Renal cortical epithelial cell (primary cell): ENCODE data around the gene SEMA5B. TPM values are rescaled to one million over a fixed set of nuclear protein-coding genes. Genes with fewer than 3 reads are reported as not detected.

Source experiments
- DNase-seq: peaks from one replicate; pipeline ENCODE4 v3.0.0-alpha.2; 2011; ENCODE audit warnings: low read depth
- total RNA-seq: library from RNA; depleted of rRNA; stranded (reverse); fragments of >200 nt; gene quantifications from 2 replicates; pipeline ENCODE4 v1.2.3, GENCODE V29; 2014

Gene SEMA5B
- total RNA-seq, 1 donor from 2014 or later = 3.6 TPM

DNA sequence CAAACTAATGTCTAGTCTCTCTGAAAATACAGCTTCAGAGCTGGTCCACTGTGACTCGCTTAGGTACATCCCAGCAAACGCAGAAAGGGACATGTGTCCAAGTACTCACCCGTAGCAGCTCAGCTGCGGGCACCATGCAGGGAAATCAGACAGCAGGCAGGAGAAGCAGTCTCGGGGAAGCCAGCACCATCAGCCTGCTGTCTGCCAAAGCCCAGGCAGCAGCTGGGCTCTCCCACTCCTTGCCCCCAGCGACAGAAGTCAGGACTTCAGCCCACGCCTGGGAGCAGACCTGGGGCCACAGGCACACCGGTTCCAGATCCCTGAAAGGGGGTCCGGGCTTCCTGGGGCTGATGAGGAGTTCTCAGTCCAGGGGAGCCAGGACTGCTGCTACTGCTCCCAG, 34.9 kb downstream of the SEMA5B start:
- DNase-seq = no peak

DNA sequence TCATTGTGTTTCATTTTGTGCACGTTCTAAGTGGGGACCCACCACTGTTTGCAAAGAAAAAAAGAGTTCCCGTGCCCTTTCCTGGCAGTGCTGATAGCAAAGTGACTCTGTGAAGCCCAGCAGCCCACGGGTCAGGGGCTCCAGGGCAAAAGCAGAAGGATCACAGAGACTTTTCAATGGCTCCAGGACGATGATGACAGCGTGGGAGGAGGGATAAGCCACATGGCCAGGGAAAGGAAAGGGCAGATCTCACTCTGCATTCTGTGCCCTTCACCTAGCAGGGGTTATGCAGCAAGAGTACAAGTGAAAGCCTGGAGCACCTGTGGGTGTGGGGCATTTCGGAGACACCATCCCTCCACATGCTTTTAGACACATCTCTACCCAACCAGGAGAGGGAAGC, 35.4 kb downstream of the SEMA5B start:
- DNase-seq = no peak

DNA sequence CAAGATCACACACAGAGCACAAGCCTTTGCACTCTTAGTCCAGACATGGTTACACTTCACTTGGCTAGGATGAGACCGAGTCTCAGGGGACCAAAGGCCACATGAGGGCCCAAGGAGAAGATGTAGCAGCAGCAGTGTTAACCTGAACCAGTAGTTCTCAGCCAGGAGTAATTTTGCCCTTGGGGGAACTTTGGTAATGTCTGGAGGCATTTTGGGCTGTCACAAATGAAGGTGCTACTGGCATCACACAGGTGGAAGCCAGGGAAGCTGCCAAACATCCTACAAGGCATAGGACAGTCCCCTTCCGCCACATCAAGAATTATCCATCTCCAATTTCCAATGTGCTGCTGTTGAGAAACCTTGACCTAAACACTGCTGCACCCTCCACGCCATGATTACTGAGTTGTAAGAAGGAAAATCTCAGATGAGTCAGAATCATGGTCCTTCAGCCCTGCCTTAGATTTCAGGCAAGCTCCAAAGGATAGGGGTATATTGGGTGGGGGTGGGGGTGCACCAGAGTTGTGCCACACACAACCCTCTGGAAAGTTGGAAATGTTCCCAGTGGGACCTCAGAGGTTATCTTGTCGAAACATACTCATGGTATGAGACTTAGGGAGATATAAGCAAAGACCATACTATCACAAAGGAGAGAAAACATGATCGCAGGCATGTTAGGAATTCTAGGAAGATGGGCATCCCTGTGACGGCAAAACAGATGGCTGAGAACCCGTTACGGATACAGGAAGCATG, 36.2 kb downstream of the SEMA5B start:
- no peak for DNase-seq

DNA sequence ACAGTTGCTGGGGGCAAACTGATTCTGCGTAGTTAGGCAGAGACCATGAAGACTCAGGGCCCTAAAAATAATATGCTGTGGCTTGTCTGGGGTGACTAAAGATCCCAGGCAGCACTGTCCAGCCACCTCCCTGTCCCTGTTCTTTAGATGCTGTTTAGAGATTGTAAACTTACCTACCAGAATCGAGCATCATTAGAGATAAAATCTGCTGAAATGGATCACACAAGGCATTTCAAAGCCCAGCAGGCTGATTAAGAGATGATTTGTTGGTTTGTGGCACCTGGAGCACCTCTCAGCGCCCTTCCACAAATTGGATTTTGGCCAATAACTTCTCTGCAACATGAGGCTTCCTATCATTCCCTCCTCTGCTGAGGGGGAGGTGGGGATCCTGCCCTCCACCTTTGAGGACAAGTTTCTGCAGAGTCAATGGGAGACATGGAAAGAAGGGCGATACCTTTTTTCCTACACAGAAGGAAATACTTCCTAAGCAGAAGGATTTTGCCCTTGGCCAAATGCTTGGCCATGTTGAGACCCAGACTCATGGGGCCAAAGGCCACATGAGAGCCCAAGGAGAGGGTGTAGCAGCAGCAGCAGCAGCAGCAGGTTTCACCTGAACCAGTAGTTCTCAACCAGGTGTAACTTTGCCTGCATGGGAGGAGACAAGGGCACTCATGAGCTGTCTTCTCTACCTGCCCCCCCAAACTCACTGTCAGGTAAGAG, 37.5 kb downstream of the SEMA5B start:
- DNase-seq = no peak

DNA sequence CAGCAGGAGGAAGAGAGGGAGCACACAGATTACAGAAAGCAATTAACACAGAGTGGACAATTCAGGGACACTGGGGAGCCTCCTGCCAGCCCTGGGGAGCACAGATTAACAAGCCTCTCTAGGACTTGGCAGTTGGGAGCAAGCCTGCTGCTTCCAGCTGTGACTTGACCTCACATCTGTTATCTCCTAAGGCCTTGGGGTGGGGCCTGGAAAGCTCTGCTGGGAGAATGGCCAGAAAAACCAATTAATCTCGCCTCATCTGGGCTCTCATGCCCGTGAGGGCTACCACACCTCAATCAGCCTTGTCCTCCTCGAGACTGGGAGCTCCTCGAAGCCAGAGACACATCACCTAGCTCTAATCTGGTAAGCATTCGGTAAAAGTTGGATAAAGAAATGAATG, 39.1 kb downstream of the SEMA5B start:
- DNase-seq = no peak

DNA sequence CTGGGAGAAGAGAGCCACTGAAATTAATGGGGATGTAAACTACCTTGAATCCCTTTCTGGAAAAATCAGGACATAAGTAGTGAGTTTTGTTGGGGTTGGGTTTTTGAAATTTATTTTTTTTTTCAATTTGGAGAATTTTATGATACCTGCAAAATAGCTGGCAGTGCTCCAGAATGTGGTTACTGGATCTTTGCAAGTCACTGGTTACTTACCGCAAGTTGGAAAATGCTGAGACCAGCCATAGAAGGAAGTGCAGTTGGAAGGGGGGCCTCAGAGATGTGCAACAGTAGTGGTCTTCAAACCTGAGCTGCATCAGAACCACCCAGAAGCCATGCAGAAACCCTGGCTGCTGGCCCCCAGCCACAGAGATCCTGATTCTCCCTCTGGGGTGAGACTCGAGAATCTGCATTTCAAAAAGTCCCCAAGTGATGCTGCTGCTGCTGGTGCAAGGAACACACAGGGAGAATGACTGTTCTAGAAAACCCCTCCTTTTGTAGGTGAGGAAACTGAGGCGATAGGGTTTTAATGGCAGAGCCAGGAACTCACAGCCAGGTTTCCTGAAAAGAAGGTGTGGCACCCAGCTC, 39.7 kb downstream of the SEMA5B start:
- DNase-seq = no peak

DNA sequence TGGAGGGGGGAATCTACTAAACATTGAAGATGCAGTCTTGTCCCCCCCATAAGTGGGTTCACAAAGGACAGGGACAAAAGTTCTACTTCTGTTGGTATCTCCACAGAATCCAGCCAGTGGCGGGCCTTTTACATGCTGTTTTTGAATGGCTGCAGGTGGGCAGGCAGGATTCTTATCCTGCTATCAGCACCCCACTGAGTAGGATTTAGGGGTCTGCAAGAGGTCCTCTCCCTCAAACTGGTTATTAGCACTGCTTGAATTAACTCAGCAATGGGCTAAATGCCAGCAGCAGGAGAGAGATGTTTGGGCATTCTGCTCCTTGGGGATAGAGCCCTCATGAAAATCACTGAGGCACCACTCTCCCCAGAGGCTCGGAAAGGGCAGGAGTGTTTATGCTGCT, 40.3 kb downstream of the SEMA5B start:
- DNase-seq = no peak

DNA sequence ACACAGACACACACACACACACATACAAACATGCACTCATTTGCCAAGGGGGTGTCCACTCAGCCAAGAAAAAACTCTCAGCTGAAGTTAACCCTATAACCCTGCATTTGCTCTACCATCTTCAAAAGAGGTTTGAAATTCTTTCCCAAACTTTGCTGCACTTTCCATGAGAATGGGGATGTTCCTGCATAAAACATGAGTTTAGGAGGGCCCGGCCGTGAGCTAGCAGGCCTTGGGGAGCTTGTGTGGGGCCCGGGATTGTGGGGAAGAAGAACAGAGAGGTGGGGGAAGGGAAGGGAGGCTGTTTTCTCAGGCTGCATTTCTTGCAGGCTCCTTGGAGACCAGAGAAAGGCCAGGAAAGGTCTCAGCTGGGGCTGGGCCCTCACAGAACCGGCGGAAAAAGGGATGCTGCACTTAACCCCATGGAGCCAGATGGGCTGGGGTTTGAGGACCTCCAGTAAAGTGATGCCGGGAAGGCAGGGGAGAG, 40.8 kb downstream of the SEMA5B start:
- no peak for DNase-seq

DNA sequence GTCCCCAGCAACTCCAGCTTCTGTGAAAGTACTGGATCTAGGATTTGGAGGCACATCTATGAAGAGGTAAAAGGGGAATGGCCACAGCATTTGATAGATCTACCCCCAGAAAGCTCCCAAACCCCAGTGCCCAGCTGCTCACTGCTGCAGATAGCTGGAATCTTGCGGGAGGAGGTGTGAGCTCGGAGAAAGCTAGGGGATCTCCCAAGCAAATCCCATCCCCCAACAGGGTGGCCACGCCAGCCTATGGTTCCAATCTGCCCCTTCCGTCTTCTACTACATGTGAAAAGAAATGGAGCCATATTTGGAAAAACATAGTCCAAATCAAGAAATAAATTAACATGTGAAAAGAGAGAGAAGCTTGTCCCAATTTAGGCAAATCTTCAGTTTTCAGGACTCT, 42.0 kb downstream of the SEMA5B start:
- DNase-seq = no peak

DNA sequence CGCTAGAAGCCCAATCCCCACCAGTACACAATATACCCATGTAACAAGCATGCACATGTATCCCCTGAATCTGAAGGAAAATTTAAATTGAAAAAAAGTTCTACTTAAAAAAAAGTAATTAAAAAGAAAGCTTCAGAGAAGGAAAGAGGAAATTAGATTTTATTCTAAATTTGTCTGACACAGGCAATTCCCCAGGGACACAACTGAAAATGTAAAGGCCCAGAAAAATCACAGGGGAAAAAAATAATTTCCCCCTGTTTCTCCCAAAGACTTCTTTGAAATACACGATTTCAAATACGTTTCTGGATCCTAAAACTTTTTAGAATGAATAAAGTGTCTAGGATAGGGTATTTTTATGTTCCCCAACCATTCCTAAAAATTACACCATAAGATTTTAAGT, 42.9 kb downstream of the SEMA5B start:
- DNase-seq = no peak

DNA sequence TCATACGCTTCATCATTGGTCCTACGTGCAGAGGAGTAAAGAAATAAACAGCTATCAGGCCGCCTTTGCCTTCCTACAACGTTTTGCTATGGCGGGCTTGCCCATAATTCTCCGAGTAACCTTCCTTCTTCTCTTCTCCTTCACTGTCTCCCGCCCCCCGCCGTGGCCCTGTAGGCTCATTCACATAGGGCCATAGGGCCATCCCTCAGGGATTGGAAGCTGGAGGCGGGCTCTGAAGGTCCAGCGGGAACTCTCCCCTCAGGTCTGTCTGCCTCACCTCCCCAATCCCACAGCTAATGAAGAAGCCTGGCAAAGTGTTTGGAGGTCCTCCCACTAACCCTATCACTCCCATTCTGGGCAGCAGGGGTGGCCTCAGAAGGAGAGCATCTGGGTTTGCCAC, 43.6 kb downstream of the SEMA5B start:
- DNase-seq = no peak

DNA sequence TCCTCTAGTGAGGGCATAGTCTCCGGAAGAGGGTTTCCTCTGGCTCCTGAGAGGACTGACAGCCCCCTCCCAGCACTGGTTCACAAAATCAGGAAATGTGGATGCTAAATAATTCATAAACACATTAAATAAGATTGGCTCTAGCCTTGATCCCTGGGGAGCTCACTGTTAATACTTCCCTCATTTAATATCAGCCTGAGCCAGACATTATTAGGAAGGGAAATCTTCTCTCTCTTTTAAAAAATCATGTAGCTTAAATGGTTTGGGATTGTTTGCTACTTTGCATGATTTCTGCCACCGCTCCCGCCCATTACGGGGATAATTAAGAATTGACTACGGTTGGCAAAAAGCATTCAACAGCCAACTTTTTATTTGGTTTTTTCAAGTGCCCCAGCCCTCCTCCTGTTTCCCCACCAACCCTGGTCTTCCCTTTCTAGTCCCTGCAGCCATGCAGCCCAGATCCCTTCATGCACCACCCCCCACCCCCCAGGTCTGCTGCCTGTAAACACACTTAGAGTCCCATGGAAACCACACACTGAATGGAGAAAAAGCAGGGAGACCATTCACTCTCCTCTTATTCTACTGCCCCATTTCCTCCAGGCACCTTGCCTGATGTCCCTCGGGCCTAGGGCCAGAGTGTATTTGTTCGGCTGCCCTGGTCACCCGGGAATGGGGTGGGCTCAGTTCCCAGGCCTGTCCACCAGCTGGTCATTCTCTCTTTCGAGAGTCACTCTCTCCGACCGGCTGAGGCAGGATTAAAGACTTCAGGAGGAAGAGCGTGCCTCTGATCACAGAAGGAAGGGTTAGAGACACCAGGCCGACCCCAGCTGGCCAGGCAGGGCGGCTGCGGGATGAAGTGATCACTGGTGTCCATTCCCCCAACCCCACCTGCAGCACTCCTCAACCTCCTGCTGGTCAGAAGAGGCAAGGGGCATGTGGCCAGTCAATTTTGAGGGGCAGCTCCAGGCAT, 45.1 kb downstream of the SEMA5B start:
- DNase-seq = no peak

DNA sequence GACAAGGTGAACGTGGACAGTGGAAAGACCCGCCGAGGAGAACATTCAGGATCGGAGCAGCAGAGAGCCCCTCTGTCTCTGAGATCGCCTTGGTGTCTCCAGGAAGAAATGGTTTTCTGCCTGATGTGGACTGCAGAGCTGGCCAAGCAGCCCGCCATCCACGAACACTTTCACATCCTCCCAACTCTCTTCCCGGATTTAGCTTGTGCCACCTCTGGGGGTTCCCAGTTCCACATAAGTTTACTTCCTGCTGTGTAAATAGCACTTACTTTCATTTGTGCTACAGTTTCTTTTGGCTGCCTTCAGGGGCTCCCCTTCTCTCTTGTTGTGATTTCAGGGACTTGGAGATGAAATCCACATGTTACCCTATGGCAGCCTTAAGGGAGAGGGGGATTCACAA, 48.4 kb downstream of the SEMA5B start:
- no peak for DNase-seq

DNA sequence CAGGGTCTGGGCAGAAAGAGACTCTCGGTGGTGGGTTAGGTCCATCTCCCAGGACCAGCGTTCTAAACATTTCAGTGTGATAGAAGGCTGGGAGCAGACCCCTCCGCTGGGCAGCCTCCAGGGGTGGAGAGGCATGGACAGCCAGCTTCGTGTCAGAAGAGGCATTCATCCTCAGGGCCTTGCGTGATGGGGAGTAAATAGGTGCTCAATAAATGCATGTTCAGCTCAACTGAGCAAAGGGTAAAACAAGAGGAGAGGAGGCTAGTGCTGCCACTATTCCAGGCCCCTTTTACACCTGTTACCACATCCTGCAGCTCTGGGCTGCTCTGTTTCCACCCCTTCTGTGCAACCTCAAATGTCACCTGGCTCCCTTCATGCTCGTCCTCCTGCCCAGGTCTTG, 49.0 kb downstream of the SEMA5B start:
- no peak for DNase-seq

DNA sequence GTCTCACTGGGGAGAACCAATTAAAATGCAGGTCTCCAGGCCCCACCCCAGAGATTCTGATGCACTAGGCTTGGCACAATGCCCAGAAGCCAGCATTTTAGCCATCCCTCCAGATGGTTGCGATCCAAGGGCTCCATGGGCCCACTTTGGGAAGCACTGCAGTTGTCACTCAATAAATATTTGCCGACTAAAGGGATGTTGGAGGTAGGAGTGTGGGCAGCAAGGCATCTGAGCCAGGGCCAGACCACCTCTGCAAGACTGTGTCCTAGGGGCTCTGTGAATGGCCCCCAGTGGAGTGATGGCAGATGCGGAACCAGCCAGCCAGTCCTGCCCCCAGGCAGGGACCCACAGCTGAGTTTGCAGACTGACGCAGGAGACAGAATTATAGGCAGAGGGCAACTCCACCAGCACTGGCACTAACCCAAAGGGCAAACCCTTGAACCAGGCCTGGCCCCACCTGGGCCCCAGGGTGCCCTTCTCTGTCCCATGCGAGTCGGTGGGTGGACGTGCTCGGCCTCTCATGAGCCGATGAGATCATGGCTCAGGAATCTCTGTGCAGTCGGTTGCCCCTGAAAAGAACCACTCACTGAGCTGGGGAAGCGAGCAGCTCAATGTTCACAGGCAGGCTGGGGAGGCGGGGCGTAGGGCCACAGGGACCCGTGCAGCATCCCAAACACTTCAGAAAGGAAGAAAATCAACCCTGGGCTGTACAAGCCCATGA, 49.7 kb downstream of the SEMA5B start:
- DNase-seq = peak; percentile 97

DNA sequence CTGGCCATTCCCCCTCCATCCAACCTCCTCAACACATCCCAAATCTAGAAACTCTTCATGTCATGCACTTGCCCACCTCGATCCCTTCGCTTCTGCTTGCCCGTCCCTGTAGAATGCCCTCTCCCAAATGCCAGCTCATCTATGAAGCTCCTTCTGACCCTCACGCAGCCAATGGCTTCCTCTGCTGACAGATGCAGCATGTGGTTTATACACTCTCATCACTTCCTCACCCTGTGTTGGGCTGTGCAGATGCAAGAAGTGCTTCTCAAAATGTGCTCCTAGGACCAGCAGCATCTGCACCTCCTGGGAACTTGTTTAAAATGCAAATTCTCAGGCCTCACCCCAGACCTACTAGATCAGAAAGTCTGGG, 51.7 kb downstream of the SEMA5B start:
- no peak for DNase-seq

DNA sequence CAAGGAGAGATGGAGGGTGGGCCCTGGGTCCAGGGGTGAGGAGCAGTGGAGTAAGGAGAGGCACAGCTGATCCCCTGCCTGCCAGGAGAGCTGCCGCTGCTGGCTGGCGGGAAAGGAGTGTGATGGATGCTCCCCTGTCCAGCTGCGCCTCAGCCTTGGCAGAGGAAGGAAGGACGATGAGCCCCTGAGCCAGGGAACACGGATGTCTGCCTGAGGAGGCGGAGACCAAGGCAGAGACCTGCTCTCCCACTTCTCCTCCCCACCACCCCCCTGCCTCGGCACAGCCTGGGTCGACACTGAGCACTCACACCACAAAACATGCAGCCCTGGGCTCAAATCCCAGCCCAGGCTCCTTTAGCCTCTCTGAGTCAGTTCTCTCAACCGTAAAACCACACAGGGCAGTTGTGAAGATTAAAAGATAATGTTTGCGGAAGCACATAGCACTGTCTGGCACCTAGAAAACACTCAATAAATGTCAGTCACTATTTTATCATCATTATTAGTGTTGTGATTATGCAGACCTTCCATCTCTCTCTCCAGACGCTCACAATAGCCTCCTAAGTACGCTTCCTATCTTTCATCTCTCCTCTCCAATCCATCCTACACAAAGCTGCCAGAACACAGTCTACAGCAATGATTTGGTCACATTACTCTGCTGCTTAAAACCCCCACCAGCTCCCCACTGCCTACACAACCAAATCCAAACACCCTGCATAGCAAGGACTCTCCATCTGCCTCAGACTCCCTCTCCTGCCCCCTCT, 52.2 kb downstream of the SEMA5B start:
- DNase-seq = peak; percentile 82

DNA sequence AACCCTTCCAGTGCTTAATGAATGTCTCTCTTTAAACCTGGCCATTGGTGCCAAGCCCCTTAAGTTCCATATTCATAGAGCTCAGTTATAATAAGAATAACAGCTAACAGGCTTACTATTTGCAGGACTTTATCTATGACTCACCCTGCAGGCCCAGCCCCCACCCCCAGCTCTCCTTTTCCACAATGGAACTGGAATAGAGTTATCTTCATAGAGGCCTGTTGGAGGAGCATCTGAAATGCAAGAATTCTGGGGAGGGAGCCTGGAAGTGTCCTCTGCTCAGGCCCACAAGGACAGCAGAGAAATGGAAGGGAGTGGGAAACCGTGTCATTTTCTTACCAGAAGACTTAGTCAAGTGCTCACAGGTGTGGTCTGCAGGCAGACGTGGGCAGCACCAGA, 52.8 kb downstream of the SEMA5B start:
- peak; percentile 51 for DNase-seq

DNA sequence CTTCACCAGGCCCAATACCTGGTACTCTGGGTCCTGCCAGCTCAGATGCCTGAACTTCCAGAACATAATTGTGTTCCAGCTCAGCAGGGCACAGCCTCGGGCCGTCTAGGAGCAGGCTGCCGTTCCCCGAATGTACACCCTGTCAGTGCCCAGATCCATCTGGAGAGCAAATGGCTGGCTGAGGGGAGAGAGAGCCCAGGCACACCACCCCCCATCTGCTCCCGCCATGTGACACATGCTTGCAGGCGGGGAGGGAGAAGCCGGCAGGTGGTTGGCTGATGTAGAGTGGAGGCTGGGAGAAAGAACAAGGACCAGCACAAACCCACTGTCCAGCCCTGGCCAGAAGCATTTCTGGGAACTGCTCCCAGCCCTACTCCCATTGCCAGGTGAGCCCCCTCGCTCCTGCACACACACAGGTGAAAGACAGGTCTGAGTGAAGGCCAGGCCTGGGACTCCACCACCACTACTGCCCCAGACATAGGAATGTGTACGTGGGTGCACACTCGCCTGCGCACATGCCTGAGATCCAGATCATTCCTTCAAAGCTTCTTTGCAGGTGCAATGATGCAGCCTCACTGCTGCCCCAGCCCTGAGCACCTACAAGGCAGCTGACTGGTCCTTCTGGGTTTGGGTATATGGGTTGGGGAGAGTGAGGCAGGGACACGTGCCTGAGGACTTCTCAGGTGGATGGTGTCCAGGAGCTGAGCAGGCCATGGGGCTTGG, 53.5 kb downstream of the SEMA5B start:
- peak; percentile 17 for DNase-seq

DNA sequence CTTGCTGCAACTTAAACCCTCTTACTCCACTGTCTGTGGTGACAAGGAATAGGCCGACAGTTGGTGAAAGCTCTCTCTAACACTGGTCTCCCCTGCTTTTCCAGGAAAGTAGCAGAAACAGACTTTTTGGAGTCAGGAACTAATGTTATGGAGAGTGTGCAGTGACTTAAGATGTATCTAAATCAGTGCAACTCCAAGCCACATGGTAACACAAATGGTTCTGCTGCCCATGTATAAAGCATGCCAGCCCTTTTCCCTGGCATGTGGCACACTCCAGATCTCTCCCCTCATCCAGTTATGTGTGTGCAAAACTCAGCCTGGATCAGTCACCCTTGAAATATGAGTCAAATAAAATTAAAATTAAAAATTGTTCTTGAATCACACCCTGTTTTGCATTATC, 55.4 kb downstream of the SEMA5B start:
- DNase-seq = no peak
